ENCODE results near the gene PRKD1.
"Not testable (repeated sequence)": the region's sequence is repeated elsewhere in the genome, so short reads cannot be mapped to it uniquely, and the experiment has no call there.

PRKD1 gene

GRCh38 chr14:29806124-29806517 lies 121.5 kb downstream of the PRKD1 start:
- peaks cover 11% of the 10 kb centered on the region for H3K9me3 Mint-ChIP-seq
- H3K27ac Mint-ChIP-seq, result no peak overlapping the region

DNA sequence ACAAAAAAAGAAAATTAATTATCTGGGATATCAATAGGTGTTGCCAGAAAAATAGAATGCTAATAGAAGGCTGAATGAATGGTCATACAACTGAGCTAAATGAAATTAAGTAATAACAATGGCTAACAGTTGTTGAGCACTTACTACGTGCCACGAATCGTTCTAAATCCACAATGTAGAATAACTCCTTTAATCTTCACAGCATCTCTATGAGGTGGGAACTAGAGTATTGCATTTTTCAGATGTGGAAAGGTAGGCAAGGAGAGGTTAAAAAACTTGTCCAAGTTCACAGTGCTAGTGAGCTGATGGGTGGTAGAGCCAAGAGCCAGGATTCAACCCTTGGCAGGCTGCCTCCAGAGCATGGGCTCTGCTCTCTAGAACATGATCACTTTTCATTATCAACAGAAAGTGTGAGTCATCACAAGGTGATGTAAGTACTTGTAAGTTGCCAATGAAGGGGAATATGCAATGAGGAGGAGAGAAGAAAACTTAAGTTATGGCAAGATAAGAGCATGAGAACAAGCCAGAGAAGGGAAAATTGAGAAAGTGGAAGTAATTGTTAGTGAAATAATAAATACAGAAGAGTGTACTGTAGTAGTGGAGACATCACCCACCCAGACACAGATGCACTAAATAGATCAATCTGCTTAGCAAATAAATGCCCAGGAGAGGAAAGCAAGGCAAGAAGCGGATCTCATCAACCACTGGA lies 122.1 kb downstream of the PRKD1 start:
- Mint-ChIP-seq H3K36me3 (no peaks in the 10 kb centered on the region), H3K4me1 (no peaks in the 10 kb centered on the region), H3K27me3 (no peaks in the 10 kb centered on the region), H3K27ac (no peak overlapping the region), H3K4me3 (no peak overlapping the region), H3K9me3 (peaks cover 11% of the 10 kb centered on the region)
- CTCF ChIA-PET, result no interaction called here
- no peak for DNase-seq

More at GRCh38 chr14:29806124-29806517, 121.5 kb downstream of the PRKD1 start:
- Mint-ChIP-seq H3K4me3 (no peak overlapping the region), H3K4me1 (no peaks in the 10 kb centered on the region), H3K36me3 (no peaks in the 10 kb centered on the region), H3K27me3 (no peaks in the 10 kb centered on the region)
- DNase-seq, result no peak
- CTCF ChIA-PET, result no interaction called here

DNA sequence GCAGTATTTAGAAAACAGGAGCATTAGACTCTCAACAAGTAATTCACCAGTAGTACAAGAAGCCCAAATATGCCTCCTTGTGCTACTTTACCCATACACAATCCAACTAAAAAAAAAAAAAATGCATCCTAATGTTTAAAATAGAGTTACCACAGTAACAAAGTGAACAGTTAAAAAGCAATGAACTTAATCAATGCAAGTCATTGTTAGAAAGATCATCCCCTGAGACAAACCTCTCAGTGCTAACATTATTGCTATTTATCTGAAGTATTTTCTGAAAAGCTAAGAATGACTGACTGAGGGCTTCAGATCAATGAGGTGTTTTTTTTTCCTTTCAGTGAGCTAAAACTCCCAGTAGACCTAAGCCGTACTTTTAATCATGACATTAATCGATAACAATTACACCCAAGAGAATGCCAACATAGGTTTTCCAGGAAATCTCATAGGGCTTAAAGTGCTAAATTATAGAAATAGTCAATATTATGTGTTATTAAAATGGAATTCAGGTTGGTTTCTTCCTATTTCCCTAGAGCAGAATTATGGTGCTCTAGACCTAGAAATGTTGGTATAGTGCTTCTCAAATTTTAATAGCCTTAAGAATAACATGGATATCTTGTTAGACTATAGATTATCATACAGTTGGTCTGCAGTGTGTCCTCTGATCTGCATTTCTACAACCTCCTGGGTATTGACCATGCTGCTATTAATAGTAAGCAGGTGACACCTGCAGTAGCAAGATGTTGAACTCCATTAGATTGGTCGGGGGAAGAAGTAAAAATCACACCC lies 123.0 kb downstream of the PRKD1 start:
- no peak for DNase-seq
- H3K27me3 Mint-ChIP-seq, result no peaks in the 10 kb centered on the region
- no peaks in the 10 kb centered on the region for H3K4me1 Mint-ChIP-seq
- H3K4me3 Mint-ChIP-seq, result no peak overlapping the region
- H3K9me3 Mint-ChIP-seq, result peaks cover 13% of the 10 kb centered on the region
- H3K36me3 Mint-ChIP-seq, result no peaks in the 10 kb centered on the region
- H3K27ac Mint-ChIP-seq, result no peak overlapping the region
- CTCF ChIA-PET, result no interaction called here

GRCh38 chr14:29803045-29803444 lies 124.6 kb downstream of the PRKD1 start:
- H3K4me3 Mint-ChIP-seq, result no peak overlapping the region
- H3K36me3 Mint-ChIP-seq, result no peaks in the 10 kb centered on the region
- H3K4me1 Mint-ChIP-seq, result no peaks in the 10 kb centered on the region
- peaks cover 10% of the 10 kb centered on the region for H3K9me3 Mint-ChIP-seq
- DNase-seq, result no peak
- no peaks in the 10 kb centered on the region for H3K27me3 Mint-ChIP-seq
- H3K27ac Mint-ChIP-seq, result no peak overlapping the region
- CTCF ChIA-PET, result no interaction called here

GRCh38 chr14:29802211-29802610 lies 125.4 kb downstream of the PRKD1 start:
- H3K4me1 Mint-ChIP-seq, result no peaks in the 10 kb centered on the region
- no peaks in the 10 kb centered on the region for H3K36me3 Mint-ChIP-seq
- H3K27me3 Mint-ChIP-seq, result no peaks in the 10 kb centered on the region
- no peak overlapping the region for H3K27ac Mint-ChIP-seq
- H3K4me3 Mint-ChIP-seq, result no peak overlapping the region
- peaks cover 8% of the 10 kb centered on the region for H3K9me3 Mint-ChIP-seq
- DNase-seq, result no peak
- CTCF ChIA-PET, result no interaction called here

DNA sequence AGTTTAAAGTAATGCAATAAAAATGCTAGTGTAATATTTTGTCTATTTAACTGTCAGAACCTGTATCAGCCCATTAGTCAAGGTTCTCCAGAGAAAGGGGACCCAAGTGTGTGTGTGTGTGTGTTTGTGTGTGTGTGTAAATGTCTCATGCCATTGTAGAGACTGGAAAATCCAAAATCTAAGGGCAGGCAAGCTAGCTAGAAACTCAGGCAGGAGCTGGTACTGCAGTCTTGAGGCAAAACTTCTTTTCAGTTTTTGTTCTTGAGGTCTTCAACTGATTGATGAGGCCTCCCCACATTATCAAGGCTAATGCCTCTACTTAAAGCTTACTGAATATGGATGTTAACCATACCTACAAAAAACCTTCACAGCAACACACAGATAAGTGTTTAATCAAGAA lies 126.7 kb downstream of the PRKD1 start:
- Mint-ChIP-seq H3K36me3 (no peaks in the 10 kb centered on the region), H3K27ac (no peak overlapping the region), H3K27me3 (no peaks in the 10 kb centered on the region), H3K9me3 (peaks cover 10% of the 10 kb centered on the region), H3K4me1 (no peaks in the 10 kb centered on the region), H3K4me3 (no peak overlapping the region)
- CTCF ChIA-PET, result no interaction called here
- no peak for DNase-seq

GRCh38 chr14:29799464-29800095 lies 128.1 kb downstream of the PRKD1 start:
- H3K4me3 Mint-ChIP-seq, result no peak overlapping the region
- H3K9me3 Mint-ChIP-seq, result peaks cover 6% of the 10 kb centered on the region
- H3K4me1 Mint-ChIP-seq, result no peaks in the 10 kb centered on the region
- no peaks in the 10 kb centered on the region for H3K36me3 Mint-ChIP-seq
- CTCF ChIA-PET, result no interaction called here
- no peak overlapping the region for H3K27ac Mint-ChIP-seq
- no peaks in the 10 kb centered on the region for H3K27me3 Mint-ChIP-seq
- DNase-seq, result no peak

DNA sequence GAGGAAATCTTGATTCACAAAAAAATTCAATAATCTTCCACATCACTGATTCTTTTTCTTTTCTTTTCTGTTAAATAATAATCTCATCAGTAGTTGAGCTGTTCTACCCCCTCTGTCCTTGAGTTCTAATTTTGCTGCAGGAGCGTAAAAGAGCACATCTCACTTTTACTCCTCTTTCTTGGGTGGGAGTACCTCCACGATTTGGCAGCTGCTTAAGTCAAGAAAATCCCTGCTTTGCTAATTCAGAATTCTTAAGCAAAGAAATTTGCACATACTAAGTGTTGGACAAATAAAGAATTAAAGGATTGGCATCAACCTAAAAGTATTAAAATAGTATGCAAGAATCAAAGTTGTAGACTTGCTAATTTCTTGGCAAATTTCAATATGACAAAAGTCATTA lies 128.8 kb downstream of the PRKD1 start:
- Mint-ChIP-seq H3K27me3 (no peaks in the 10 kb centered on the region), H3K36me3 (no peaks in the 10 kb centered on the region), H3K9me3 (peaks cover 6% of the 10 kb centered on the region), H3K27ac (no peak overlapping the region), H3K4me1 (no peaks in the 10 kb centered on the region), H3K4me3 (no peak overlapping the region)
- CTCF ChIA-PET, result no interaction called here
- DNase-seq, result no peak

DNA sequence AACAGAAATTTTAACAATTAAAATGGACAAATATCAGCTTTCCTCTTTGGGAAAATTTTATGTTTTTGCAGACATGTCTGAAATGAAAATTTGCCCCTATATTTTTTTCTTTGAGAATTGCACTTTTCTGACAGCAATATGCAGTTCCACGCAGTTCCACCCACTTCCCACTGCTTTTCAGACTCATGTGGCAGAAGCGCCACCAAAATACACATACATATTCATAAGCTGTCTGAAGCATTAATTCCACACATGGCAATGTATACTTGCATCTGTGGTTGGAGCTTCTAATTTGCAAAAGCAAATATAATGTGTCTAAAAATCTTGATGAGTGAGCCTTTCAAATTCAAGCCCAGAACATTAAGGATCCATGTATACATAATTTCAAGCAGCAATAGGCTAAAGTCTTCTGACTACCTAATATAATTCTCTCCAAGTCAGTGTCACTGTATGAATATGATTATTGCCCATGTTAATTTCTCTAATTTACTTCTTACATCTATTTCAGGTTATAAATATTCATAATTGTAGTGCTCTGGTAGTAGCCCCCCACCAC lies 129.5 kb downstream of the PRKD1 start:
- Mint-ChIP-seq H3K9me3 (peaks cover 6% of the 10 kb centered on the region), H3K27ac (no peak overlapping the region), H3K4me1 (no peaks in the 10 kb centered on the region), H3K27me3 (no peaks in the 10 kb centered on the region), H3K4me3 (no peak overlapping the region), H3K36me3 (no peaks in the 10 kb centered on the region)
- DNase-seq, result no peak
- CTCF ChIA-PET, result no interaction called here

DNA sequence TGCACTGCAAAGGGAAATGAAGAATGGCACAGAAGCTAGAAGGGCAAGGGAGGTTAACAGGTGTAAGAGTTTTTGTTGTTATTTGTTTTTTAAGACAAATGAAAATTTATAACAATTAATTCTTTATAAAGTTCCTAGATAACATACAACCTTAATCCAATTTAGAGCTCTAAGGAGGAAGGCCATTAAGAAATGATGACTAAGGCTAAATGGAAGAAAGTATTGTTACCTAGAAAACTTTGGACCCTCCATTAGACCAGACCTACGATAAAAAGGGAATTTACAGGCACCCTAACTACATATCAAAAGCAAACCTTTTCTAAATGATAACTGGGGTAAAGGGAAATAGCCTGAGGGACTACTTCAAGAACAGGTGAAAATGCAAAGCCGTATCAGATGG lies 130.8 kb downstream of the PRKD1 start:
- CTCF ChIA-PET, result no interaction called here
- no peak overlapping the region for H3K4me3 Mint-ChIP-seq
- no peaks in the 10 kb centered on the region for H3K27me3 Mint-ChIP-seq
- no peaks in the 10 kb centered on the region for H3K36me3 Mint-ChIP-seq
- peaks cover 6% of the 10 kb centered on the region for H3K9me3 Mint-ChIP-seq
- no peak overlapping the region for H3K27ac Mint-ChIP-seq
- no peaks in the 10 kb centered on the region for H3K4me1 Mint-ChIP-seq
- no peak for DNase-seq

- Mint-ChIP-seq H3K9me3 (peaks cover 7% of the 10 kb centered on the region), H3K4me3 (no peak overlapping the region), H3K36me3 (no peaks in the 10 kb centered on the region), H3K27me3 (no peaks in the 10 kb centered on the region), H3K27ac (no peak overlapping the region), H3K4me1 (no peaks in the 10 kb centered on the region)
- CTCF ChIA-PET, result no interaction called here
- DNase-seq, result no peak
These were observed 138.2 kb downstream of the PRKD1 start for GRCh38 chr14:29789475-29789874.

DNA sequence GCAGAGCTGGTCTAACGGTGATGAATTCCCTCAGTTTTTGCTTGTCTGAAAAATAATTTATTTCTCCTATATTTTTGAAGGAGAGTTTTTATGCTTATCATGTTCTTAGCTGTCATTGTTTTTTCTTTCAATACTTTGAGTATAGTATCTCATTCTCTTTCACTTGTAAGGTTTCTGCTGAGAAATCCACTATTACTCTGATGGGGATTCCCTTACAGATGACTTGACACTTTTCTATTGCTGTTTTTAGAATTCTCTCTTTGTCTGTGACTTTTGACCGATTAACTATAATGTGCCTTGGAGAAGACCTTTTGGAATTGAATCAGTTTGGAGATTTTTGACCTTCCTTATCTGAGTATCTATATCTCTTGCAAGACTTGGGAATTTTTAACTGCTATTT lies 139.6 kb downstream of the PRKD1 start:
- no peak overlapping the region for H3K4me3 Mint-ChIP-seq
- CTCF ChIA-PET, result no interaction called here
- no peaks in the 10 kb centered on the region for H3K4me1 Mint-ChIP-seq
- peaks cover 11% of the 10 kb centered on the region for H3K9me3 Mint-ChIP-seq
- H3K27ac Mint-ChIP-seq, result no peak overlapping the region
- no peak for DNase-seq
- no peaks in the 10 kb centered on the region for H3K36me3 Mint-ChIP-seq
- H3K27me3 Mint-ChIP-seq, result no peaks in the 10 kb centered on the region

DNA sequence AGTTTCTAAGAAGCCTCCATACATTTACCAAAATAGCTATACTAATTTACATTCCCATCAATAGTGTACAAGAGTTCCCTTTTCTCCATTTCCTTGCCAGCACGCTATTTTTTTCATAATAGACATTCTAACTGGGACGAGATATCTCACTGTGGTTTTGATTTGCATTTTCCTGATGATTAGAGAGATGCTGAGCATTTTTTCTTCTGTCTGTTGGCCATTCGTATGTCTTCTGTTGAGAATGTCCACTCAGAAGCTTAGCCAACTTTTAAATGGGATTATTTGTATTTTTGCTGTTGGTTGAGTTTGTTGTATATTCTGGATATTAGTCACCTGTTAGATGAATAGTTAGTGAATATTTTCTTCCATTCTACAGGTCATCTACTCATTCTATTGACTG lies 144.1 kb downstream of the PRKD1 start:
- CTCF ChIA-PET, result no interaction called here
- H3K27me3 Mint-ChIP-seq, result no peaks in the 10 kb centered on the region
- no peak overlapping the region for H3K4me3 Mint-ChIP-seq
- no peaks in the 10 kb centered on the region for H3K36me3 Mint-ChIP-seq
- peaks cover 11% of the 10 kb centered on the region for H3K9me3 Mint-ChIP-seq
- no peaks in the 10 kb centered on the region for H3K4me1 Mint-ChIP-seq
- no peak overlapping the region for H3K27ac Mint-ChIP-seq
- DNase-seq, result no peak

DNA sequence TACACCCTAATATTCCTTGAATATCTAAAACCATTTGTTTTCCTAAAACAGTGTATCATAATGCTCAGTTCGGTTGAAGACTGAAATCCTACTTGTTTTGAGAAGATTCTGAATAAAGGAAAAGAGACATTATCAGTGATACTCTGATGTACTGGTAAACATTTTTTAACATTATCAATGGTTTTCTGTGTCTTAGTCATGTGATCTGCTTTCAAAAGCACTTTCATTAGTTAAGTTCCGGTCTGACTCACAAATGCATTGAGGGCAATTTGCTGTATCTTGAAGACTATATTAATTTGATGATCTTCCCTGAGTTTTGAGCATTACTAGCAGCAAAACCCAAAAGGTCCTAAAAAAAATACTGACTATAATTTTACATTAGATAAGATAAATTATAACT lies 145.6 kb downstream of the PRKD1 start:
- no peaks in the 10 kb centered on the region for H3K36me3 Mint-ChIP-seq
- H3K27me3 Mint-ChIP-seq, result no peaks in the 10 kb centered on the region
- no peaks in the 10 kb centered on the region for H3K4me1 Mint-ChIP-seq
- no peak for DNase-seq
- H3K9me3 Mint-ChIP-seq, result peaks cover 17% of the 10 kb centered on the region
- no peak overlapping the region for H3K4me3 Mint-ChIP-seq
- CTCF ChIA-PET, result no interaction called here
- H3K27ac Mint-ChIP-seq, result no peak overlapping the region

DNA sequence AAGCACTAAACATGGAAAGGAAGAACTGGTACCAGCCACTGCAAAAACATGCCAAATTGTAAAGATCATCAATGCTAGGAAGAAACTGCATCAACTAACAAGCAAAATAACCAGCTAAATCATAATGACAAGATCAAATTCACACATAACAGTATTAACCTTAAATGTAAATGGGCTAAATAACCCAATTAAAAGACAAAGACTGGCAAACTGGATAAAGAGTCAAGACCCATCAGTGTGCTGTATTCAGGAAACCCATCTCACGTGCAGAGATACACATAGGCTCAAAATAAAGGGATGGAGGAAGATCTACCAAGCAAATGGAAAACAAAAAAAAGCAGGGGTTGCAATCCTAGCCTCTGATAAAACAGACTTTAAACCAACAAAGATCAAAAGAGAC lies 150.5 kb downstream of the PRKD1 start:
- DNase-seq, CTCF ChIA-PET, H3K27ac Mint-ChIP-seq, H3K4me3 Mint-ChIP-seq, H3K4me1 Mint-ChIP-seq, H3K27me3 Mint-ChIP-seq, H3K36me3 Mint-ChIP-seq: not testable (repeated sequence)
- peaks cover 25% of the 10 kb centered on the region for H3K9me3 Mint-ChIP-seq
